GM12891 (cell line): Measurements from ENCODE around the gene SETBP1.

Source experiments
- PAX5 ChIP-seq: IDR thresholded peaks from 2 replicates; pipeline ENCODE4 v1.6.1; 2011; ENCODE audit warnings: low read length, moderate library complexity, mild to moderate bottlenecking; ENCODE audit not compliant: insufficient read depth, severe bottlenecking
- POLR2A ChIP-seq: IDR thresholded peaks from 2 replicates; pipeline ENCODE4 v1.6.1; 2011; ENCODE audit warnings: low read depth, low read length, control low read depth
- POU2F2 ChIP-seq: IDR thresholded peaks from 2 replicates; pipeline ENCODE4 v1.6.1; 2011; ENCODE audit warnings: low read depth, mild to moderate bottlenecking, control low read depth, low read length, moderate library complexity
- SPI1 ChIP-seq: IDR thresholded peaks from 2 replicates; pipeline ENCODE4 v1.6.1; 2011; ENCODE audit warnings: low read depth, low read length, control low read depth
- TAF1 ChIP-seq: IDR thresholded peaks from 2 replicates; pipeline ENCODE4 v1.6.1; 2011; ENCODE audit warnings: low read depth, low read length, control low read depth

GRCh38 chr18:44904768-44905167 is 224.1 kb downstream of the SETBP1 start:
- no peak for TF ChIP-seq POLR2A
- TF ChIP-seq TAF1: no peak
- no peak for TF ChIP-seq SPI1
- no peak for TF ChIP-seq PAX5
- TF ChIP-seq POU2F2: no peak
